H7 (cell line): ENCODE measurements around the gene NR5A1. TPM values are rescaled to one million over a fixed set of nuclear protein-coding genes. Genes with fewer than 3 reads are reported as not detected.

Source experiments
- DNase-seq: peaks from one replicate; pipeline ENCODE4 v3.0.0; 2012
- H3K27me3 ChIP-seq: 2 replicates; pipeline ENCODE4 v1.6.0; 2011; ENCODE audit warnings: mild to moderate bottlenecking, low read length; ENCODE audit not compliant: control insufficient read depth, insufficient read depth
- H3K36me3 ChIP-seq: replicated peaks from 2 replicates; pipeline ENCODE4 v1.5.1; 2011; ENCODE audit warnings: low read length; ENCODE audit not compliant: control insufficient read depth, insufficient read depth
- H3K4me3 ChIP-seq: 2 replicates; pipeline ENCODE4 v1.5.1; 2011; ENCODE audit warnings: low read depth, mild to moderate bottlenecking, control low read depth, low read length, moderate library complexity; ENCODE audit not compliant: insufficient read depth
- total RNA-seq: library from RNA; depleted of rRNA; stranded (reverse); fragments of >200 nt; shearing (Covaris generic); gene quantifications from 2 replicates; pipeline ENCODE4 v1.2.3, GENCODE V29; 2014

The NR5A1 gene
- total RNA-seq, 1 experiment from 2014 or later, result 0.73 TPM

DNA sequence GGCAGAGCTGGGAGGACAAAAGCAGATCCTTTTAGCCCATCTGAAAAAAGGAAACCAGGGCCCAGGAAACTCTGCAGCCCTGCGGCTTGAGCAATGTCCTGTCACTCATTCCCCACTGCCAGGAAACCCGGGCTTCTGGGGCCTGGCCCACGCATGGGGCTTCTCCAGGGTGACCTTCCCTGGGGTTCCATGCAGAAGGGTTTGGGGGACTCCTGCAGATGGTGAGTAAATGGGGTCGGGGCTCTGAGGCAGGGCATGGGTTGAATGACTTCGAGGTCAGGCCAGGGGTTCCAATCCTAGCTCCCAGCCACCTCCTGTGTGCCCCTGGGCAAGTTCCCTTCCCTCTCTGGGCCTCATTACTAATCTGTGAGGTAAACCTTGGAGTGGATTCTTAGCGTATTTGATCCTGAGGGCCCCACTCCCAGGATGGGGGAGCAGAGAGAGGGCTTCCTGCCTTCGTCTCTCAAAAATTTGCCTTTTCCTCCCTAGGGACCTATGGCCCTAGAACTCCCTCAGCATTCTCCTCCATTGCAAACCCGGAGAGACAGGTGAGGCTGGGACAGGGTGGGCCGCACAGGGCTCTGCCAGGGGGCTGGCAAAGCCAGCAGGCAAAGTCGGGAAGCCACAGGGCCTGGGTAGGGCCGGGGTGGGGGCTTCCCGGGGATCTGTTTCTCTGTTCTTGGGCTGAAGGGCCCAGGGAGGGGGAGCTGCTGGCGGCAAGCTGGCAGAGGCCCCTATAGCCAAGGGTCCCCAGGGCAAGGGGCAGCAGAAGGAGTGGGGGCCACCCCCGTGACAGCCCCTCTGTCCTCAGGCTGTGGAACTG, 31.1 kb downstream of the NR5A1 start:
- no peak for DNase-seq
- no peaks in the 10 kb centered on the region for H3K36me3 ChIP-seq
- H3K4me3 ChIP-seq, result no peak overlapping the region
- H3K27me3 ChIP-seq, result peaks cover 35% of the 10 kb centered on the region

DNA sequence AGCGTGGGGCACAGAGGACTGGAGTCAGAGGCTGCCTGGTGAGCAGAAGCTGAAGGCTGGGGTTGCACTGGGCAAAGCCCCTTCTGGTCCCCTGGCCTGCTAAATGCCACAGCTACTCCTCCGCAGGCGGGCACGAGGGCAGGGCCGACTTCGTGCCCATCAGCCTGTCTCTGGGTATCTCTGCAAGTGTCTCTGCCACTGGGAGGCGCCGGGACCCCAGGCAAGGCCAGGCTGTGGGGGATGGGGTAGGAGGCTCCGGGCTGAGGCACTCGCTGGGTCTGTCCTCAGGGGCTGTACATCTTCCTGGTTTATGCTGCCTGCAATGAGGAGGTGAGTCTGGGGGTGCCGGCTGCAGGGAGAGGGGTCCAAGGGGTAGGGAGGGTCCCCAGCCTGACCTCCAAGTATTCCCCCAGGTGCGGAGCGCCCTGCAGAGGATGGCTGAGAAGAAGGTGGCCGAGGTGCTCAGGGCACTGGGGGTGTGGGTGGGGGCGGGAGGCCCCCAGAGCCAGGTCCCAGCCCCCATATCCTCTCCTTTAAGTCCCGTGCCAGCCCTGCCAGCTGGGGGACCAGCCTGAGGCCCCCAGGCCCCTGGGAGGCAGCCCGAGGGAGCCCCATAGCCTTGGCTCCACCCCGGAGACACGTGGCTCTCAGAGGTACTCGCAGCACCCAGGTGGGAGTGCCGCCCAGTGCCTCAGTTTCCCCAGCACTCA, 31.9 kb downstream of the NR5A1 start:
- DNase-seq, result peak; percentile 91
- H3K4me3 ChIP-seq, result no peak overlapping the region
- peaks cover 35% of the 10 kb centered on the region for H3K27me3 ChIP-seq
- no peaks in the 10 kb centered on the region for H3K36me3 ChIP-seq

DNA sequence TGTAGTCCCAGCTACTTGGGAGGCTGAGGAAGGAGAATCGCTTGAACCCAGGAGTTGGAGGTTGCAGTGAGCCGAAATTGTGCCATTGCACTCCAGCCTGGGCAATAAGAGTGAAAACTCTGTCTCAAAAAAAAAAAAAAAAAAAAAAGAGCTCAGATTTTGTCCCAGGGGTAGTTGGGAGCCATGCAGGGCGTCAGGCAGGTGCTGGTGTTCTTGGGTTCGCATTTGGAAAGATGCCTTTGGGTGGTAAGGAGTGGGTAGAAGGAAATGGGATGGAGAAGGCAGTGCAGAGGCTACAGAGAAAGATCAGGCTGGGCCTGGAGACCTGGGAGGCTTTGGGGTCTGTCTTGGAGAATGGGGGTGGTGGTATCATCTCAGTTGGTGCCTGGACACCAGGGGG, 33.0 kb downstream of the NR5A1 start:
- peaks cover 27% of the 10 kb centered on the region for H3K27me3 ChIP-seq
- no peaks in the 10 kb centered on the region for H3K36me3 ChIP-seq
- no peak for DNase-seq
- H3K4me3 ChIP-seq, result no peak overlapping the region

DNA sequence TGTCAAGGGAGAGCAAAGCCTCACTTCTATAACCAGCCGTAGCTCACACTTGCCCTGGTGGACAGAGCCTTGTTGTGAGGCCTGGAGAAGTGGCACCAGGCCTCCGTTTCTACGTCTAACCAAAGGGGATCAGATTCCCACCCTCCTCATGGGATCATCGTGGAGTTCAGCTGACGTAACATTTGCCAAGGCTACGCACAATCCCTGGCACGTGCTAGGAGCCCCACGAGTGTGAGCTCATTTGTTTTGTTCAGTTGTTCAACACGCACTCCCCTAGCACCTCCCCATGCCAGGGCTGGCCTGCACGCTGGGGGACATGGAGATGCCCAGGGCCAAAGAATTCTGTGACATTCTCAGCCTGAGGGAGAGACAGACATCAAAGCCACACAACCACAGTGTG, 33.9 kb downstream of the NR5A1 start:
- H3K4me3 ChIP-seq, result no peak overlapping the region
- no peaks in the 10 kb centered on the region for H3K36me3 ChIP-seq
- DNase-seq, result no peak

DNA sequence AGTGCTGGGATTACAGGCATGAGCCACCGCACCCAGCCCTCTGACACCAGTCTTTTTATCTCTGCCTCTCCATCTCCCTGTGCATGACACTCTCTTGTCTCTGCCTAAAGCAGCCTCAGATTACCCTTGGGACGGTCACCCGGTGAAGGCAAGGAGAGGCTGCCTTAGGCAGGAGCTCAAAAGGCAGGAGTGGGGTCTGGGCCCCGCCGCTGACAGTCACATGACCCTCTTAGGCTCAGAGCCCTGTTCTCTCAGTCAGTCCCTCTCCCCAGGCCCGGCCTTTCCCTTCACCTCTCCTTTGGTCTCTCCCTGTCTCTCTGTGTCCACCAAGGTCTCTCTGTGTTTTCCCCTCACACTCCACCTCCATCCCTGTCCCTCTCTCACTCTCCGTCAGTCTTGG, 34.4 kb downstream of the NR5A1 start:
- H3K36me3 ChIP-seq, result no peaks in the 10 kb centered on the region
- H3K4me3 ChIP-seq, result no peak overlapping the region
- peaks cover 15% of the 10 kb centered on the region for H3K27me3 ChIP-seq
- no peak for DNase-seq

More for the DNA sequence above, 33.9 kb downstream of the NR5A1 start:
- peaks cover 19% of the 10 kb centered on the region for H3K27me3 ChIP-seq

DNA sequence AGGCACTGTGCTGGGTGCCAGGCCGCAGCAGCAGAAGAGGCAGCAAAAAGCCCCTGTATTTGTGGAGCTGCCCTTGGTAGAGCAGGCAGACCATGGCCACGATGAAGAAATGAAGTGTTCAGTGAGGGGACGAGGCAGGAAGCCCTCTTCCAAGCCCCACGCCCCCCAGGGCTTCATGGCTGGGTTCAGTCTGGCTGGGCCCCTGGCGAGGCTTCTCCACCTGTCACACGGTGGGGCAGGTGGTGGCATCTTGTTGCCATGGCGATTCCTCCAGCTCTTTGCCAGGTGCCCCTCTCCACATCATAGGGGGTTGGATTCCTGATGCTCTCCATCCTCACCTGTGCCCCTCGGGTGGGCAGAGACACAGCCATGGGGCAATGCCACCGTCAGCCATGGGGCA, 35.4 kb downstream of the NR5A1 start:
- Histone ChIP-seq H3K36me3 (no peaks in the 10 kb centered on the region), H3K27me3 (peaks cover 6% of the 10 kb centered on the region), H3K4me3 (no peak overlapping the region)
- no peak for DNase-seq

DNA sequence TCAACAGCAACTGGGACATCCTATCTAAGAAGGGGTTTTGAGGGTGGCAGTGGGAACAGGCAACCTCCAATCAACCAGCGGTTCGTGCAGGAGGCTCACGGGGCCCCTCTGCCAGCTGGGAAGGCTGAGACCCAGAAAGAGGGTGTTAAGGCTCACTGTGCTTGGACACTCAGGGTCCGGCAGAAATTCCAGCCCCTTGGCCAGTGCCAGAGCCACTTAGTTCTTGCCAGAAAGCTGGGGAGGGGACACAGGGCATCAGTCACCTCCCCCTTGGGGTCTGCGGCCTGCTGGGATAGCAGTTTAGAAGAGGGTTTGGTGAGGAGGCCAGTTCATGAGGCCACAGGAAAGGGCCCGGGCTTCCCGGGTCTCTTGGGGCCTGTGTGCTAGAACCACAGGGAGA, 36.5 kb downstream of the NR5A1 start:
- no peak for DNase-seq
- Histone ChIP-seq H3K36me3 (no peaks in the 10 kb centered on the region), H3K4me3 (no peak overlapping the region), H3K27me3 (no peaks in the 10 kb centered on the region; the same call in 1 of the 2 replicates)

DNA sequence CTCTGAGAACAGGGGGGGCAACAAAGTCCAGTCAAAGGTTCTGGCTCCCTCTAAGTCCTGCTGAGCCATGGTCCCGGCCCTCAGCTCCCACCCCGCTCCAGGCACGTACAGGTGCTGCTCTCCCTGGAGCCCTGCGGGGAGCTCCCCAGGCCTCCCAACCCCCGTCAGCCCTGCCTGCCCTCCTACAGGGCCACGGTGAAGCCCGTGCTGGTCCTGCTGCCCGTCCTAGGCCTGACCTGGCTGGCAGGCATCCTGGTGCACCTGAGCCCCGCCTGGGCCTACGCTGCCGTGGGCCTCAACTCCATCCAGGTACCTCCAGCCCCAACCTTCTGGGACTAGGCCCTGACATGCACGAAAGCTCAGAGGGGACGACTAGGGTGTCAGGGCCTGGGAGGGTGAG, 36.9 kb downstream of the NR5A1 start:
- no peak overlapping the region for H3K4me3 ChIP-seq
- no peaks in the 10 kb centered on the region for H3K36me3 ChIP-seq
- no peak for DNase-seq
- no peaks in the 10 kb centered on the region for H3K27me3 ChIP-seq

DNA sequence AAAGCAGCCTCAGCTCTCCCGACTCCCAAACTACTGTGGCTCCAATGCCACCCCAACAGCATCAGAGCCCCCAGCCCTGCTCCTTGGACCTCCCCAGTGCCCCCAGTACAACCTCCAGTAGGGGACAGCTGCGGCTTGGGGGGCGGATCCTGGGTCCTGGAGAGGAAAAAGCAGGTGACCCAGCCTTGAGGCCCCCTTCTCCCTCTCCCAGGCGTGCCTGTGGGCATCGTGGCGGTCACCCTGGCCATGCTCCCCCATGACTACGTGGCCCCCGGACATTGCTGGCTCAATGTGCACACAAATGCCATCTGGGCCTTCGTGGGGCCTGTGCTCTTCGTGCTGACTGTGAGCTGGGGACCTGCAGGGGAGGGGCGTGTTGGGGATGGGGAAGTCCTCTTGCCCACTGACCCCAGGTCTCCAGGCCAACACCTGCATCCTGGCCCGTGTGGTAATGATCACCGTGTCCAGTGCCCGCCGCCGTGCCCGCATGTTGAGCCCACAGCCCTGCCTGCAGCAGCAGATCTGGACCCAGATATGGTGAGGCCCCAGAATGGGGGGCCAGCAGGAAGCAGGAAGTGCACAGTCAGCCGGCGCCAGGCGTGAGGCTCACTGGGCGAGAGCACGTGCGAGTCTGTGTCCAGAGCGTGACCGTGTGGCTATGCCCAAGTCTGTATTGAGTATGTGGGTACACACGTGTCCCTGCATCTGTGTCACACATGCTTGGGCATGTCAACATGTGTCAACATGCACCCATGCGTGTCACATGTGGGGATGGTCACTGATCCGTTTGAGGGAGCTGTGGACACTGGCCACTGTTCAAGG, 38.0 kb downstream of the NR5A1 start:
- Histone ChIP-seq H3K27me3 (no peaks in the 10 kb centered on the region), H3K4me3 (no peak overlapping the region), H3K36me3 (no peaks in the 10 kb centered on the region)
- DNase-seq, result peak; percentile 45

DNA sequence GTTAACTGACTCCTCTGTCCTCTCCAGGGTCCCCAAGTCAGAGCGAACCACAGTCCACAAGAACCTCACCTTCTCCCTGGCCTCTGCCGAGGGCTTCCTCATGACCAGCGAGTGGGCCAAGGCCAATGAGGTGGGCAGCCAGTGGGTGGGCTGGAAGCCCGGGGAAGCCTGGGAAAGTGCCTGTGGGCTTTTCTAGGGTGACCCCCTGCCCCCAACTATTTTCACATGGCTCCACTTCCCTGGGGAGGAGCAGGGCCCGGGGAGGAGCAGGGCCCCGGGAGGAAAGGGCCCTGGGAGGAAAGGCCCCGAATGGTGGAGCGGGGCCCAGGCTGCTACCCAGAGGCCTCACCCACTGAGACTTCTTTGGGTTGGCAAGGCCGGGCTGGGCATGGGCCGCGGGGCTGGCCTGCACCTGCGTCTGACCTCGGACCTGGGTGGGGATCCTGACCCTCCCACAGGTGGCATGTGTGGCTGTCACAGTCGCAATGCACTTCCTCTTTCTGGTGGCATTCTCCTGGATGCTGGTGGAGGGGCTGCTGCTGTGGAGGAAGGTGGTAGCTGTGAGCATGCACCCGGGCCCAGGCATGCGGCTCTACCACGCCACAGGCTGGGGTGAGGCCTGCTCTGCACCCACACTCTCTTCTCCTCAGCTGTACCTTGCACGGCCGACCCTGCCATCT, 39.0 kb downstream of the NR5A1 start:
- H3K36me3 ChIP-seq, result no peaks in the 10 kb centered on the region
- DNase-seq, result peak; percentile 55
- H3K27me3 ChIP-seq, result no peaks in the 10 kb centered on the region
- H3K4me3 ChIP-seq, result no peak overlapping the region

DNA sequence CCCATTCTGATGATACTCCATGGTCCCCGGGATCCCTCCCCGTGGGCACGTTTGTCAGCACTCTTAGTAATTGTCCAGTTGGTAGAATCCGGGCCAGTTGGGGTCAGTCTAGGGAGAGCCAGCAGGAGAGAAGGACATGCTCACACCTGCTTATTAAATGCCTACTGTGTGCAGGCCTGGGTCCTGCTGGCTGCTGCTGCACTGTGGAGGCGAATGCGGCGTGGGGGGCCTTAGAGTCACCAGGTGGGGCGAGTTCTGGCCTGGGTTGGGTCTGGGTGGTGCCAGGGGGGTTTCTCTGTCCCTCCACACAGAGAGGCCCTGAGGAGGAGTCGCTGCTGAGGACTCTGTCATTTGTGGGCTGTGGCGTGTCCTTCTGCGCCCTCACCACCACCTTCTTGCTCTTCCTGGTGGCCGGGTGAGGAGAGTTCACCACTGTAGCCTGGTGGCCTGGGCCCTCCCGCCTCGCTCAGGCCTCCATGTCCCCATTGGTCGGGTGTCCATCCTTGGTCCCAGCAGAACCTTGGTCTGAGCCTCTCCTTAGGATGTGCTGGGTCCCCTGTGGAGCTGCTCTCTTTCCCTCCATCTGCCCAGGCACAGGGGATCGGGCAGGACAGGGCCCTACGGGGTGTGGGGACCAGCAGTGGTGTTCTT, 39.7 kb downstream of the NR5A1 start:
- H3K36me3 ChIP-seq, result no peaks in the 10 kb centered on the region
- peak; percentile 47 for DNase-seq
- no peak overlapping the region for H3K4me3 ChIP-seq
- H3K27me3 ChIP-seq, result no peaks in the 10 kb centered on the region

DNA sequence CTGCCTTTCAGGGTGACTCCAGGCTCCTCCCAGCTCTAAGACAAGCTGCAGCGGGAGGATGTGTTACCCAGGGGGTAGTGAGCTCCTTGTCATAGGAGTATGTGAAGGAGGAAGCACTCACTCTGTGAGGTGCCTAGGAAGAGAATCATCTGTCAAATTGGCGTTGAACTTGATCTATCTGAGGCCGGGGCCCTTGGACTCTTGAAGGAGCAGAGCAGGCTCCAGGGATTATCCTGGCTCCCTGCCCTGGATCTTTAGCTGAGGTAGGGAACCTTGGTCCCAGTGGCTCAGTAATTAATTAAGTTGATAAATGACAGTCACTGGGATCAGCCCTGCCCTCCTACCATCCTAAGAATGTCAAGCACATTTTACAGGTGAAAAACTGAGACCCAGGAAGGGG, 41.5 kb downstream of the NR5A1 start:
- no peak overlapping the region for H3K4me3 ChIP-seq
- H3K27me3 ChIP-seq, result no peaks in the 10 kb centered on the region
- H3K36me3 ChIP-seq, result no peaks in the 10 kb centered on the region
- DNase-seq, result peak; percentile 46

DNA sequence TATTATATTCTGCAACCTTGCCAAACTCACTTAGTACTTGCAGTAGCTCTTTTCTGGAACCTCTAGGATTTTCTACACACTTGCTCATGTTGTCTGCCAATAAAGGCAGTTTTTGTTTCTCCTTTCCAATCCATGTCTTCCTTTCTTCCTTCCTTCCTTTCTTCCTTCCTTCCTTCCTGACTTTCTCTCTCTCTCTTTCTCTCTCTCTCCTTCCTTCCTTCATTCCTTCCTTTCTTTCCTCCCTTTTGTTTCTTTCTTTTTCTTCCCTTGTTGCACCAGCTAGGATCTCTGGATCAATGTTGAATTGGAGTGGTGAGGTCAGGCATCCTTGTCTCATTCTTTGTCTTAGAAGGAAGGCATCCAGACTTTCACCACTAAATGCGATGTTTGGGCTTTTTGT, 44.5 kb downstream of the NR5A1 start:
- Histone ChIP-seq H3K4me3 (no peak overlapping the region), H3K36me3 (no peaks in the 10 kb centered on the region), H3K27me3 (no peaks in the 10 kb centered on the region)
- no peak for DNase-seq

DNA sequence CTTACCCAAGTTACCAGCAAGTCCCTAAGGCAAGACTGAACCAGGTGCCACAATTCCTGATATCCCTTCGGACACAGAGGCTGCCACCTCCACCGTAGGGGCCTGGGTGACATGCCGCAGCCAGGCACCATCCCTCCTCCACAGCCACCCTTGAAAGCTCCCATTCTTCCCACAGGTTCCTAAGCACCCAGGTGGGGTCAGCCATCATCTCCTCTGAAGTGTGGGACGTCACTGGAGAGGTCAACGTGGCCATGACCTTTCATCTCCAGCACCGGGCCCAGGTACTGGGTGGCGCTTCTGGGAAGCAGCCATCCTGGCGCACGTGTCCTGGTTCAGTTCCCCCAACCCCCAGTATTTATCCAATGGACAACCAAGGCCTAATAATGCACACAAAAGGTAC, 48.8 kb downstream of the NR5A1 start:
- peaks cover 3% of the 10 kb centered on the region for H3K27me3 ChIP-seq
- DNase-seq, result no peak

More for the DNA sequence above, 48.8 kb downstream of the NR5A1 start:
- H3K4me3 ChIP-seq, result no peak overlapping the region
- no peaks in the 10 kb centered on the region for H3K36me3 ChIP-seq
